PC-3 (cell line): Measurements from ENCODE around the gene ADAMTS6. TPM values are rescaled to one million over a fixed set of nuclear protein-coding genes. Genes with fewer than 3 reads are reported as not detected.

ENCODE experiments used
- ATAC-seq: fragments of 200-7000 bp; cut with Tn5 transposase; 2 replicates; pipeline ENCODE4 v1.9.1; 2020; ENCODE audit warnings: mild to moderate bottlenecking, moderate library complexity
- BruUV-seq: library from RNA; stranded (reverse); fragments of 400-500 nt; replicated peaks from 2 replicates; lab custom pipeline; 2021; lab: Mats Ljungman, UMichigan
- CTCF ChIA-PET: fragments of 300-600 bp; sonication (Branson Sonifier 250); formaldehyde crosslinking; loops from one replicate; lab custom pipeline; 2022; ENCODE audit warnings: antibody characterized with exemption; lab: Charles Lee
- POLR2A ChIA-PET: fragments of 300-600 bp; sonication (Branson Sonifier 250); formaldehyde crosslinking; loops from one replicate; lab custom pipeline; 2022; ENCODE audit warnings: antibody characterized with exemption; ENCODE audit not compliant: unreplicated experiment; lab: Charles Lee
- DNase-seq: peaks from one replicate; pipeline ENCODE4 v3.0.0-alpha.2; 2015
- H2AFZ ChIP-seq: fragments of 300-600 bp; sonication (generic); 2 replicates; pipeline ENCODE4 v1.6.0; 2016; ENCODE audit warnings: antibody characterized with exemption, low read length
- H3F3A ChIP-seq: fragments of 300-600 bp; sonication (generic); one replicate; pipeline ENCODE4 v1.6.0; 2017; ENCODE audit warnings: antibody characterized with exemption, low read length, control low read depth, mild to moderate bottlenecking; ENCODE audit not compliant: unreplicated experiment
- H3K27ac ChIP-seq: fragments of 300-600 bp; sonication (generic); 2 replicates; pipeline ENCODE4 v1.5.1; 2016; ENCODE audit warnings: mild to moderate bottlenecking, low read length
- H3K27me3 ChIP-seq: fragments of 300-600 bp; sonication (generic); 2 replicates; pipeline ENCODE4 v1.6.1; 2016; ENCODE audit warnings: low read length, mixed read lengths
- H3K36me3 ChIP-seq: fragments of 300-600 bp; sonication (generic); 2 replicates; pipeline ENCODE4 v1.6.1; 2016; ENCODE audit warnings: low read depth, mixed run types, low read length, mixed read lengths
- H3K4me1 ChIP-seq: fragments of 300-600 bp; sonication (generic); 2 replicates; pipeline ENCODE4 v1.5.1; 2016; ENCODE audit warnings: low read length; ENCODE audit not compliant: insufficient read depth
- H3K4me2 ChIP-seq: fragments of 300-600 bp; sonication (generic); 2 replicates; pipeline ENCODE4 v1.6.0; 2016; ENCODE audit warnings: low read length
- H3K4me3 ChIP-seq: fragments of 300-600 bp; sonication (generic); 2 replicates; pipeline ENCODE4 v1.5.1; 2016; ENCODE audit warnings: mild to moderate bottlenecking, low read length, mixed read lengths
- H3K79me2 ChIP-seq: fragments of 300-600 bp; sonication (generic); 2 replicates; pipeline ENCODE4 v1.6.1; 2017; ENCODE audit warnings: low read length, mixed read lengths
- H3K9ac ChIP-seq: fragments of 300-600 bp; sonication (generic); 2 replicates; pipeline ENCODE4 v1.6.0; 2016; ENCODE audit warnings: mild to moderate bottlenecking, low read length
- H3K9me2 ChIP-seq: fragments of 300-600 bp; sonication (generic); replicated peaks from 2 replicates; pipeline ENCODE4 v1.6.1; 2016; ENCODE audit warnings: mixed run types, low read length, mixed read lengths
- H3K9me3 ChIP-seq: fragments of 300-600 bp; sonication (generic); 2 replicates; pipeline ENCODE4 v1.6.1; 2016; ENCODE audit warnings: low read length, mixed read lengths
- H4K20me1 ChIP-seq: fragments of 300-600 bp; sonication (generic); 2 replicates; pipeline ENCODE4 v1.6.1; 2016; ENCODE audit warnings: low read length, mixed read lengths
- CTCF ChIP-seq: fragments of 300-600 bp; sonication (generic); conservative IDR thresholded peaks from 2 replicates; pipeline ENCODE4 v1.5.1; 2017; ENCODE audit warnings: antibody characterized with exemption, low read depth, mild to moderate bottlenecking, low read length
- EZH2 ChIP-seq: fragments of 300-600 bp; sonication (generic); IDR thresholded peaks from one replicate; pipeline ENCODE4 v1.6.1; 2017; ENCODE audit warnings: antibody characterized with exemption, mild to moderate bottlenecking, low read length; ENCODE audit not compliant: unreplicated experiment
- EZH2phosphoT487 ChIP-seq: fragments of 300-600 bp; sonication (generic); IDR thresholded peaks from 2 replicates; pipeline ENCODE4 v1.6.1; 2018; ENCODE audit warnings: mild to moderate bottlenecking, antibody characterized with exemption, low read length, borderline replicate concordance
- intact Hi-C: fragments of 100-400 bp; cut with micrococcal nuclease; formaldehyde crosslinking; loops from 2 replicates; pipeline ENCODE4 v1.9.0; 2023
- total RNA-seq: library from RNA; depleted of rRNA; stranded (reverse); fragments of >200 nt; gene quantifications from 2 replicates; pipeline ENCODE4 v1.2.3, GENCODE V29; 2014

The ADAMTS6 gene
- total RNA-seq, 1 experiment from 2014 or later = 1.7 TPM

GRCh38 chr5:65451436-65451835 is 30.3 kb downstream of the ADAMTS6 start:
- ChIA-PET CTCF (no interaction called here), POLR2A (no interaction called here)
- H3K27me3 ChIP-seq = no peaks in the 10 kb centered on the region
- no peaks in the 10 kb centered on the region for H3K9me2 ChIP-seq
- DNase-seq = no peak
- no peak overlapping the region for H2AFZ ChIP-seq
- H3K79me2 ChIP-seq = no peaks in the 10 kb centered on the region
- no peaks in the 10 kb centered on the region for H3K9me3 ChIP-seq
- TF ChIP-seq EZH2 = no peak
- no peak for TF ChIP-seq EZH2phosphoT487
- TF ChIP-seq CTCF = no peak
- H3K4me2 ChIP-seq = no peak overlapping the region
- no peaks in the 10 kb centered on the region for H3K4me1 ChIP-seq
- H3K36me3 ChIP-seq = no peaks in the 10 kb centered on the region
- H3K27ac ChIP-seq = no peak overlapping the region
- no peak overlapping the region for H3K4me3 ChIP-seq
- H3K9ac ChIP-seq = no peak overlapping the region
- BruUV-seq = no TSS peak
- ATAC-seq = no peak
- H4K20me1 ChIP-seq = no peaks in the 10 kb centered on the region
- H3F3A ChIP-seq = no peaks in the 10 kb centered on the region
- intact Hi-C loops = no loop called here

GRCh38 chr5:65446682-65447081 is 35.0 kb downstream of the ADAMTS6 start:
- intact Hi-C loops = no loop called here
- Histone ChIP-seq H3K4me1 (no peaks in the 10 kb centered on the region), H3K9ac (no peak overlapping the region), H2AFZ (no peak overlapping the region), H3K4me3 (no peak overlapping the region), H3K27ac (no peak overlapping the region), H3K9me3 (no peaks in the 10 kb centered on the region), H3K27me3 (no peaks in the 10 kb centered on the region), H3K9me2 (no peaks in the 10 kb centered on the region), H4K20me1 (no peaks in the 10 kb centered on the region), H3K79me2 (no peaks in the 10 kb centered on the region), H3F3A (no peaks in the 10 kb centered on the region), H3K4me2 (no peak overlapping the region), H3K36me3 (no peaks in the 10 kb centered on the region)
- DNase-seq = no peak
- CTCF ChIA-PET = no interaction called here
- POLR2A ChIA-PET = interaction anchor here (0.6 kb wide), 1 partner anchor 654 kb away, joined by 3 read pairs; no protein-coding TSS in a partner anchor
- TF ChIP-seq EZH2 (no peak), CTCF (no peak), EZH2phosphoT487 (no peak)
- no TSS peak for BruUV-seq
- no peak for ATAC-seq

GRCh38 chr5:65441800-65442199 is 39.9 kb downstream of the ADAMTS6 start:
- Histone ChIP-seq H3F3A (no peaks in the 10 kb centered on the region), H3K4me2 (no peak overlapping the region), H3K27ac (no peak overlapping the region), H3K27me3 (no peaks in the 10 kb centered on the region), H3K9ac (no peak overlapping the region), H3K4me1 (no peaks in the 10 kb centered on the region), H2AFZ (no peak overlapping the region), H4K20me1 (no peaks in the 10 kb centered on the region), H3K4me3 (no peak overlapping the region), H3K79me2 (no peaks in the 10 kb centered on the region), H3K9me3 (no peaks in the 10 kb centered on the region), H3K9me2 (no peaks in the 10 kb centered on the region), H3K36me3 (no peaks in the 10 kb centered on the region)
- no peak for DNase-seq
- POLR2A ChIA-PET = no interaction called here
- intact Hi-C loops = no loop called here
- no peak for ATAC-seq
- TF ChIP-seq EZH2phosphoT487 = no peak
- no peak for TF ChIP-seq CTCF
- TF ChIP-seq EZH2 = no peak
- CTCF ChIA-PET = no interaction called here
- no TSS peak for BruUV-seq
